H1 (cell line): Measurements from ENCODE around the gene THAP4. TPM values are rescaled to one million over a fixed set of nuclear protein-coding genes. Genes with fewer than 3 reads are reported as not detected.

Experiments used
- CBX5 ChIP-seq: fragments of 300-800, 300-1000 bp; sonication (generic); IDR thresholded peaks from 2 replicates; pipeline ENCODE4 v1.7.1; 2016; ENCODE audit warnings: antibody characterized with exemption, low read length, low read depth
- EP300 ChIP-seq, 2 experiments: IDR thresholded peaks; 1 replicate in 1 of 2; 2 replicates in 1 of 2; pipeline ENCODE4 v1.6.1; 2011 to 2012; ENCODE audit warnings: low read depth in 2 of 2, low read length in 2 of 2, mild to moderate bottlenecking in 2 of 2, borderline replicate concordance in 1 of 2, inconsistent platforms in 1 of 2, moderate library complexity in 1 of 2
- RAD21 ChIP-seq, 2 experiments: IDR thresholded peaks in 1 of 2; conservative IDR thresholded peaks in 1 of 2; 2 replicates each; pipeline ENCODE4 v1.6.1; 2011; ENCODE audit warnings: low read depth in 2 of 2, low read length in 2 of 2, improper control_type of control experiment in 1 of 2, inconsistent platforms in 1 of 2, mild to moderate bottlenecking in 1 of 2, moderate library complexity in 1 of 2
- RBBP5 ChIP-seq: IDR thresholded peaks from 2 replicates; pipeline ENCODE4 v1.7.1; 2012; ENCODE audit warnings: low read depth, mild to moderate bottlenecking, inconsistent platforms, low read length, moderate library complexity, borderline replicate concordance
- RNF2 ChIP-seq: fragments of 200-900, 300-1000 bp; sonication (generic); IDR thresholded peaks from 2 replicates; pipeline ENCODE4 v1.7.1; 2016; ENCODE audit warnings: borderline replicate concordance, low read depth, mild to moderate bottlenecking, antibody characterized with exemption, low read length; ENCODE audit not compliant: poor library complexity, severe bottlenecking; ENCODE audit errors: missing control alignments
- SIRT6 ChIP-seq: IDR thresholded peaks from one replicate; pipeline ENCODE4 v1.7.1; 2012; ENCODE audit warnings: low read length, inconsistent platforms
- TAF1 ChIP-seq: IDR thresholded peaks from 2 replicates; pipeline ENCODE4 v1.6.1; 2011; ENCODE audit warnings: mild to moderate bottlenecking, low read depth, low read length
- polyA plus RNA-seq, 7 experiments: library from polyadenylated mRNA; depleted of rRNA in 3 of 7; stranded (reverse) in 5 of 7; unstranded in 2 of 7; fragments of >200 nt in 5 of 7; fragments of 200-250 nt in 2 of 7; gene quantifications; 1 replicate in 5 of 7; 2 replicates in 1 of 7; 4 replicates in 1 of 7; pipeline versions ENCODE4 v1.2.1 to v1.2.3, GENCODE V29; 2011 to 2013; ENCODE audit warnings: missing spikeins in 2 of 7, mixed read lengths in 2 of 7
- total RNA-seq: library from RNA; stranded (reverse); fragmentation: NEBNext Ultra II Directional; extraction: Animal tissue kit (Norgen Biotek cat#: 25700); gene quantifications from 2 replicates; pipeline ENCODE4 v1.2.1, GENCODE V29; 2021
- TF ChIP-seq, protein P1 (sequence below): IDR thresholded peaks from 2 replicates; pipeline ENCODE4 v1.6.1; 2012; ENCODE audit warnings: inconsistent platforms

The THAP4 gene
- total and polyA plus RNA-seq, 2 of the 8 experiments (the other 6 are each of a cell fraction or from before 2014, with no cell fraction given), result 78.9 to 83.6 TPM

DNA sequence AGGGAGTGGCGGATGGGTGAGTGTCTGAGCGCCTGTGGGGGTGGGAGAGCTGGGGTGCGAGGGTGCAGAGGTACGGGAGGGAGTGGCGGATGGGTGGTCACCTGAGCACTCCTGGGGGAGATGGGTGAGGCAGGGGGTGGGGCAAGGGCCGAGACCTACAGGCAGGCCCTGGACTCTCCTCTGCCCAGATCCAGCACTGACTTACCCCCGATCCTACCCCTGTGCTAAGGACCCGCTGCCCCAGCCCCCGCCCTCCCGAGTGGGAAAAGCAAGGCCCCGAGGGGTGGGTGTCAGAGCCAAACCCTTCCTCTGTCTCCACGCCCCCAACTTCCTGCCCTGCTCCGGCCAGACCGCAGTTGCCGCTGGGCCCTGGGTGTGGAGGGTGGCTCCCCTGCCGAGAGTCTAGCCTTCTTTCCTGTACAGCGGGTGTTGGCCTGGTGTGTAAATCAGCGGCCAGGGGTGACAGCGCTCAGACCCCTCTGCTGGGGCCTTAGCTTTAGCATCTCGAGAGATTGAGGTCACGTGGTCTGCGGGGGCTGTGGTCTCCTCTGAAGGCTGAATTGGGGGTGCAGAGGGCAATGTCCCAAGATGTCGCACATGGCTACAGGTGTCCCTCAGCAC is 65.9 kb downstream of the THAP4 start (continued):
- TF ChIP-seq, protein P1, sequence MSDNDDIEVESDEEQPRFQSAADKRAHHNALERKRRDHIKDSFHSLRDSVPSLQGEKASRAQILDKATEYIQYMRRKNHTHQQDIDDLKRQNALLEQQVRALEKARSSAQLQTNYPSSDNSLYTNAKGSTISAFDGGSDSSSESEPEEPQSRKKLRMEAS, result no peak
- TF ChIP-seq RAD21 (IDR thresholded peaks at IDR 0.05 in 1 of 2, conservative IDR thresholded peaks at IDR 0.05 in 1 of 2; ENCODE audit: low read depth in 2 of 2, low read length in 2 of 2) (no peak), SIRT6 (no peak), TAF1 (no peak), RNF2 (no peak), RBBP5 (no peak), CBX5 (no peak), EP300 (IDR thresholded peaks at IDR 0.05; ENCODE audit: borderline replicate concordance in 1 of 2, low read depth in 2 of 2, low read length in 2 of 2) (no peak)
